ENCODE data around the gene UBL7.

GRCh38 chr15:74506515-74506840 is 45.5 kb upstream of the UBL7 start:
- no peak for TF ChIP-seq CTCF (IDR thresholded peaks at IDR 0.05; ENCODE audit: low read length)
- TF ChIP-seq EZH2 (optimal IDR thresholded peaks at IDR 0.05; ENCODE audit: low read depth, low read length), result no peak

All from MM.1S (cell line).